ENCODE results near the gene C20orf141.
"Not testable (repeated sequence)": the region's sequence is repeated elsewhere in the genome, so short reads cannot be mapped to it uniquely, and the experiment has no call there.

The C20orf141 gene, protein sequence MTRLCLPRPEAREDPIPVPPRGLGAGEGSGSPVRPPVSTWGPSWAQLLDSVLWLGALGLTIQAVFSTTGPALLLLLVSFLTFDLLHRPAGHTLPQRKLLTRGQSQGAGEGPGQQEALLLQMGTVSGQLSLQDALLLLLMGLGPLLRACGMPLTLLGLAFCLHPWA

DNA sequence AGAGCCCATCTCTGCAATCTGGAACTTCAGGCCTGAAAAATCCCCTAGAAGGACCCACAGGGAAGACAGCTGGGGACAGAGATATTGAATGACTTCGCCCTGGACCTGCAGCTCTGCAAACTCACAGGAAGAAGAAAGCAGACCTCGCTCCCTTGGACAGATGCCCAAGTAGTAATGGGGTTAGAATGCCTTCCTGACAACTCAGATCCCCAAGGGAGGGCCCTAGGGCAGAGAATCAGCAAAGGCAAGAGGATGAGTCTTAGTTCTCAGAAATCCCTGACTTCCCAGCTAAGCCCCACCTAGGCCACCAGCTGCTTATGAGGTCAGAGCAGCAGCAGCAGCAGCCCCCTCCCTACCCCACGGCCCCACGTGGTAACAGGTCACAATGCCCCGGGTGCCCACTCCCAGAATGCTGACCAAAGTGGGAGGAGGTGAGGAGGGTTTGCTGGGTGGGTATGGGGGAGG lies at the start of gene C20orf141:
TSS of gene C20orf141 (plus strand) at position 401 of the 465 bp plus-strand sequence. CDS start 198 bp downstream, outside the sequence.
- no peak for DNase-seq (ENCODE audit: low spot score)

DNA sequence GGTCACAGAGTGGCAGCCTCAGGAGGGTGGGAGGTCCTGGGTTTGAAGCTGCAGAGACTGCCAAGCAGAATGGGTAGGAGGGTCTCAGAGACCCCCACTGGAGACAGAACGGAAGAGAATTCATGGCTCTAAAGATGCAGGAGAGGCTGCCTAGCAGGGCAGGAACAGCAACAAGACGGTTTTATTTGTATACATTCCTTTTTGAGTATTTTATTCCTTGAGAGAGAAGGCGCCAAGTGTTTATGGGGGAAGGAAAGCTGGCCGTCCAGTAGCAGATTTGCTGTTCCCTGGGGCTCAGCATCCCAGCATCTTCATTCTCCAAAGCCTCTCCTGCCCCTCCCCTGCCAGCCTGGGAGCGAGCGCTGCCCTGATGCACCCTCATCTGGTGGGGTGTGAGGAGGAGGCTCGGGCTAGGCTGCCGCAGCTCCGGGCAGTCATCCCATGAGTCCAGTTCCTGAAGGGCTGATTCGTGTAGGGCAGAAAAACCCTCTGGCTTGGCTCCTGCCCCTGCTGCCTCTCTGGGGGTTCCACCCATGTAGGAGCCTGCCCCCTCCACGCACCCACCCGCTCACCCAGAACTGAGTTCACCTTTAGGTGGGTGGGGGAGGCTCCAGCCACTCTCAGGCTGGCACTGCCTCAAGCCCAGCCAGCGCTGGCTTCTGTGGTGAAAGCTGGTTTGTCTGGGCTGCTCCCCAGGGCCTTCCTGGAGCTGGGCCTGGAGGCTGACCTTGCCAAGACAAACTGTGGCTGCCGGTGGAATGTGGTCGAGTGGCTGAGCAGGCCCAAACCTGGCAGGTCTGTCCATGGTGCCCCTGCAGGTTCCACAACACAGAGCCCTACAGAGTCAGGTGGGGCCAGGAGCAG lies 46.8 kb upstream of the C20orf141 start:
- no peak for DNase-seq (ENCODE audit: low spot score)

- DNase-seq (ENCODE audit: low spot score): no peak
Observed at GRCh38 chr20:2768632-2769015, 46.2 kb upstream of the C20orf141 start.

GRCh38 chr20:2770091-2770490 lies 44.7 kb upstream of the C20orf141 start:
- not testable (repeated sequence) for DNase-seq (ENCODE audit: low spot score)

GRCh38 chr20:2771631-2772080 lies 43.1 kb upstream of the C20orf141 start:
- DNase-seq (ENCODE audit: low spot score): no peak

DNA sequence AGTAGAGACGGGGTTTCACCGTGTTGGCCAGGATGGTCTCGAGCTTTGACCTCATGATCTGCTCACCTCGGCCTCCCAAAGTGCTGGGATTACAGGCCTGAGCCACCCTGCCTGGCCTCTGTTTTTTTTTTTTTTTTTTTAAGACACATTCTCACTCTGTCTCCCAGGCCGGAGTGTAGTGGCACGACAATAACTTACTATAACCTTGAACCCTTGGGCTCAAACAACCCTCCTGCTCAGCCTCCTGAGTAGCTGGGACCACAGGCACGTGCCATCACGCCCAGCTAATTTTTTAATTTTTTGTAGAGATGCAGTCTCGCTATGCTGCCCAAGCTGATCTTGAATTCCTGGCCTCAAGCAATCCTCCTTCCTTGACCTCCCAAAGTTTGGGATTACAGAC lies 41.0 kb upstream of the C20orf141 start:
- DNase-seq (ENCODE audit: low spot score): no peak

DNA sequence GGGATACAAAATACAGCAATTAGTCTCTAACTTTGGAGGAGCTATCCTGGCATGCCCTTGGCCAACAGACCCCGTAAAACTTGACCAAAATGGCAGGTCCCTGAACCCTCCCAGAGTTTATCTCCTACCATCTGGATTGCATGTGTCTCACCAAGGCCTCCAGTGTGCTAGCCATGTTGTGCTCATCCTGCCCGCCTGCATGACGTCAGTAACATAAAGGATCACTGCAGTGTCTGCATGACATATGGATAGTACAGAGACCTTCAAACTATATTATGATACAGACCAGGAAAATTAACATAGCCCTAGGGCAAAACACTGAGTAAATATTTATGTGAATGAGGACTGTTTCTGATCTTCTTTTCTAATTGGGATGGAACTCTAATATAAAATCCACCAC lies 39.6 kb upstream of the C20orf141 start:
- DNase-seq (ENCODE audit: low spot score): no peak

DNA sequence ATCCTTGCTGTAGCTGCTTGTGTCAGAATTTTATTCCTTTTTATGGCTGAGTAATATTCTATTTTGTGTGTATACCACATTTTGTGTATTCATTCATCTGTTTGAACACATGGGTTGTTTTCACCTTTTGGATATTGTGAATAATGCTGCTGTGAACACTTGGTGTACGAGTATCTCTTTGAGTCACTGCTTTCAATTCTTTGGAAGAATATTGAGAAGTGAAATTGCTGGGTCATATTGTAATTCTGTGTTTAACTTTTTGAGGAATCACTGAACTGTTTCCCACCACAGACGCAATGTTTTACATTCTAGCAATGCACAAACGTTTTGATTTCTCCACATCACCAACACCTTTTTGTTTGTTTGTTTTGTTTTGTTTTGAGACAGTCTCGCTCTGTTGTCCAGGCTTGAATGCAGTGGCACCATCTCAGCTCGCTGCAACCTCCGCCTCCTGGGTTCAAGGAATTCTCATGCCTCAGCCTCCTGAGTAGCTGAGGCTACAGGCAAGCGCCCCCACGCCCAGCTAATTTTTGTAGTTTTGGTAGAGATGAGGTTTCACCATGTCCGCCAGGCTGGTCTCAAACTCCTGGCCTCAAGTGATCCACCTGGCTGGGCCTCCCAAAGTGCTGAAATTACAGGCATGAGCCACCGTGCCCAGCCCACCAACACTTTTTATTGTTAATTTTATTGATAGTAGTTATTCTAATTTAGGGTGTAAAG lies 36.0 kb upstream of the C20orf141 start:
- no peak for DNase-seq (ENCODE audit: low spot score)

- DNase-seq (ENCODE audit: low spot score): no peak
Observed at GRCh38 chr20:2780948-2781347, 33.8 kb upstream of the C20orf141 start.

- DNase-seq (ENCODE audit: low spot score): no peak
Observed at GRCh38 chr20:2783908-2784566, 30.8 kb upstream of the C20orf141 start.

DNA sequence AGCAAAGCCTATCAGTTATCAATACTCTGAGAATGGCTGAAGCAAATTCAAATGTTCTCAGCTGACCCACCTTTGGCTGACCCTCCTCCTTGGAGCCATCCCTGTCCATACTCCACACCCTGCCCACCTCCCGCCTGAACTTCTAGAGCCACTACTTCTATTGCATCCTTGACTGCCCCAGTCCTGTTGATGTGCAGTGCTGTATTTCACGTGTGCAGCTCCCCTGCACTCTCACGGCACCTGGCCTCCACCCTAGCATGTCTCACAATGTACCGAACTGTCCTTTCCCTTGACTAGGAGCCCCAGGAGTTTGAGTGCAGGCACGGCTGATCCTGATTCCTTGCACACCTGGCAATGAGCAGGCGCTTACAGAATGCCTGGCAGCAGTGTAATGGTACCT lies 21.3 kb upstream of the C20orf141 start:
- no peak for DNase-seq (ENCODE audit: low spot score)

- no peak for DNase-seq (ENCODE audit: low spot score)
Observed at GRCh38 chr20:2794202-2794748, 20.5 kb upstream of the C20orf141 start.

- no peak for DNase-seq (ENCODE audit: low spot score)
Observed at GRCh38 chr20:2794866-2795447, 19.8 kb upstream of the C20orf141 start.

DNA sequence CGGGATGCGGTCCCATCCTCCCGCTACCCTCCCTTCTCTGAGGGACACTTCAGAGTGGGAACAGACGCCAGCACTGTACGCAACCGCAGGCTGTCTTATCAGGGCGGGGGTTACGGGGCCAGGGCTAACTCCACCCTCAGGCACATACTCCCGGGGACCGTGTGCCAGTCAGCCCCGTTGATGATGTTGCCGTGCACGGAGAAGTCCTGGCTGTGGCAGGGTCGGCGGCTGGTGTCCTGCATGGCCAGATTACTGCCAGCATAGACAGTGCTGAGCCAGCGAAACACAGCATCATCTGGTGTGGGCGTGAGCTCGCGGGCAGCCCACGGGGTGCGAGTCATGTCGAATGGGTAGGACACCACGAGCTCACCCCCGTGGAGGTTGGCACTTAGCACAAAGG lies 19.3 kb upstream of the C20orf141 start:
- no peak for DNase-seq (ENCODE audit: low spot score)

- DNase-seq (ENCODE audit: low spot score): no peak
Observed at GRCh38 chr20:2796011-2796660, 18.7 kb upstream of the C20orf141 start.

DNA sequence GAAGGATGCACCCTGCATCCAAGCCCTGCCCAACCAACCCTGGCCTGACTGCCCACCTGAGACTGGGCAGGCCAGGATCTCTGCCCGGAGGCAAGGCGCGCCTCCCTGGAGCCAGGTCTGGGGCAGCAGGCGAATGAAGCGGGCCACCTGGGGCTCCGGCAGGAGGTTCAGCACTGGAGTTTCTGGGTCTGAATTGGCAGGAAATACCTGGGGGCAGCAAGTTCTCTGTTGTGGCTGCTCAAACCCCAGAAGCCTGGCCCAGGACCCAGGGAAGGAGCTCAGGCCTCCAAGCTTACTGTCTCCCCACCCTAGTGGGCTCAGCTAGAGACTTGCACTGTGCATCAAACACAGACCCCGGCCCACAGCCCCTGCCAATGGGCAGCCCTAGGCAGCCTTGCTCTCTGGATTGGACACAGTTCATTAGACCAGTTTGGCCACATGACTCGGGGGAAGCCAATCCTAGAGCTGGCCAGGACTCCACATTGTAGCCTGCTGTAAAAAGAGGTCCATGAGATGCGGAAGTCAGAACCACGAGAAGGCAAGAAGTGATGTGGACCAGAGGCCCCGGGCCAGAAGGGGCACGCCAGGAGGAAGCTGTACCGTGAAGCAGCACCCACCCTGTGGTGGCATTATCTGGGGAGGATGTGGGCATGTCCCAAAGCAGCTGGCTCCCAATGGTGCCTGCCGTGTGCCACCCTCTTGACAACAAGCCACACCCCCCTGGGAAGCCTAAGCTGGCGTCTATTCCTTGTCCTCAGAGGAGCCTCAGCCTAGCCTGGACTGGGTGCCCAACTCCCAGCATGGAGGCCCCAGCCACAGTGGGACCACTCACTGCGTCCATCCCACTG lies 17.4 kb upstream of the C20orf141 start:
- no peak for DNase-seq (ENCODE audit: low spot score)

DNA sequence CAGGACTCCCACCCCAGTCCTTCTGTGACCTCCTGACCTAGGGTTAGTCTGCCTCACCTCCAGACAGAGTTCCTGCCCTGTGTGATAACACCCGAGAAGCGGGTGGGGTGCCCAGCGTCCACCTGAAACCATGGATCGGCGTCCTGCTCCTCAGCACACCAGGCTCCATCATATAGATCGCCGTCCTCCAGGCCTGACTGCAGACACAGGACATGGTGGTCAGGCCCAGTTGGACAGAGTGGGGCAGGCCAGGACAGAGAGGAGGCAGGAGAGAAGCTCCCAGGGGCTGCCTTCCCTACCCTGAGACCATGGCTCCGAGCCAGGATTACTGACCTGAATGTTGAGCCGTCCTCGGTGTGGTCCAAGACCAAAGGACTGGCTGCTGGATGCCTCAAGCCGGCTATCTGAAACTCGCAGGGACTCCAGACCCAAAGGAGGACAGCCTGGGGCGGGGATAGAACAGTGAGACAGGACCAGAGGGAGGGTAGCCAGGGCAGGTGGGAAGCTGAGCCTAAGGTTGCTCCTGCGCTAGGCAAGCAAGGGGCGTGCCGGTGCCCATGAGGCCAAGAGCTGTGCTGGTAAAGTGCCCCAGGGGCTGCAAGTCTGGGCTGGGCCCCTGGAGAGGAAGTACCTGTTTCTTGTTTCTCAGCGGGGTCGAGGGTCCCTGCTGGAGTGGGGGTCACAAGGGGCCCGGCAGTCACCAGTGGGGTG lies 16.5 kb upstream of the C20orf141 start:
- no peak for DNase-seq (ENCODE audit: low spot score)

DNA sequence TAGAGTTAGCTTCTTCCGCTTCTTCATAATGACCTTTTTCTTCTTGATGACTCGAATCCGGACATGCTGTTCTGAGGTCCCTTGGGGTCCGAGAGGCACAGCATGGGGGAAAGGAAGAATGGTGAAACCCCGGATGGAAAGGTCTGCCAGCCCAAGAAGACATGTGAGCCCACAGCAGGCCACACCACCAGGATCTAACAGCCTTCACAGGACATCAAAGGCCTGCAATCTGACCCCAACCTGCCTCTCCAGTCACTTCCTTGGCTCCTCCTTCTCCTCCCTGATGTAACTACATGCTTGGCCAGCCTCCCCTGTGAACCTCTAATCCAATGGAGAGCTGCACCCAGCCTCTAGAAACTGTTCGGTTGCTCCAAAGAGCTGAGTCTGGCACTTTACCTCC lies 16.0 kb upstream of the C20orf141 start:
- DNase-seq (ENCODE audit: low spot score): no peak

- no peak for DNase-seq (ENCODE audit: low spot score)
Observed at GRCh38 chr20:2799271-2799670, 15.5 kb upstream of the C20orf141 start.

Measured in activated CD4-positive, alpha-beta T cell treated with anti-CD3 and anti-CD28 coated beads, Interleukin-2, Interleukin-4, amounts not matched to agents 100 ng/mL and 50 ng/mL, durations not matched to agents 16 hours and 8 hours (primary cell).